ENCODE measurements around the gene OR2T12. TPM values are rescaled to one million over a fixed set of nuclear protein-coding genes. Genes with fewer than 3 reads are reported as not detected.
"Not testable (repeated sequence)": the region's sequence is repeated elsewhere in the genome, so short reads cannot be mapped to it uniquely, and the experiment has no call there.

Gene OR2T12, protein sequence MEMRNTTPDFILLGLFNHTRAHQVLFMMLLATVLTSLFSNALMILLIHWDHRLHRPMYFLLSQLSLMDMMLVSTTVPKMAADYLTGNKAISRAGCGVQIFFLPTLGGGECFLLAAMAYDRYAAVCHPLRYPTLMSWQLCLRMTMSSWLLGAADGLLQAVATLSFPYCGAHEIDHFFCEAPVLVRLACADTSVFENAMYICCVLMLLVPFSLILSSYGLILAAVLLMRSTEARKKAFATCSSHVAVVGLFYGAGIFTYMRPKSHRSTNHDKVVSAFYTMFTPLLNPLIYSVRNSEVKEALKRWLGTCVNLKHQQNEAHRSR
- not detected for total RNA-seq
- polyA plus RNA-seq, result not detected

DNA sequence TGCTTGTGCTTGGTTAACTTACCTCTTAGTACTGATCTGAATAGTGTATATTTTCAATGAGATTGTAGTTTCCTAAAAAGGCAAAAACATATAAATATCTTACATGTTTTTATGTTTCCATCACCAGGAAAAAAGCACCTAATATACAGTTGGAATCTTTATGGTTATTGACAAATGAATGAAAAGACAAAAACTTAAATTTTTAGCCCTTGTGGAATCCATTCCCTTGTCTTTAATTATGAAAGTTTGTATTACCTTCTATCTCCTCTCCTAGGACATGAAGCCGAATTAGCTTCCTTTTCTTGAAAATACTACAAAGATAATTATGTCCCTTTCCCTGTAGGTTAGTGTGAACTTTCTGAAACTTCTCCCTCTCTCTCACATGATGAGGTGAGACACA lies at the start of gene OR2T12:
TSS of gene OR2T12 (minus strand) at position 101 of the 400 bp plus-strand sequence. CDS start 7,846 bp downstream, outside the sequence.
- H3K4me1 ChIP-seq (ENCODE audit: control insufficient read depth, insufficient read depth, low read length, poor library complexity, severe bottlenecking), result no peaks in the 10 kb centered on the region
- Mint-ChIP-seq H3K9me3 (peaks cover 0 to 10% (median 2%) of the 10 kb centered on the region in 7 donors), H3K27me3 (no peaks in the 10 kb centered on the region), H3K27ac (no peak within 1 kb of the TSS), H3K4me3 (no peak within 1 kb of the TSS), H3K4me1 (no peaks in the 10 kb centered on the region), H3K36me3 (no peaks in the 10 kb centered on the region)
- no peaks in the 10 kb centered on the region for H3K9me3 ChIP-seq (ENCODE audit: control insufficient read depth in 2 of 2, low read length in 2 of 2)
- no peaks in the 10 kb centered on the region for H3K27me3 ChIP-seq (ENCODE audit: control insufficient read depth, insufficient read depth, low read length)
- H3K4me3 ChIP-seq (ENCODE audit: low read depth, low read length), result no peak within 1 kb of the TSS
- H3K27ac ChIP-seq (ENCODE audit: insufficient read depth, low read length, poor library complexity, severe bottlenecking), result no peak within 1 kb of the TSS
- ATAC-seq (ENCODE audit: low read depth in 2 of 2) (no peak), DNase-seq (no peak)
- H3K36me3 ChIP-seq (ENCODE audit: control insufficient read depth, insufficient read depth, low read length), result no peaks in the 10 kb centered on the region

DNA sequence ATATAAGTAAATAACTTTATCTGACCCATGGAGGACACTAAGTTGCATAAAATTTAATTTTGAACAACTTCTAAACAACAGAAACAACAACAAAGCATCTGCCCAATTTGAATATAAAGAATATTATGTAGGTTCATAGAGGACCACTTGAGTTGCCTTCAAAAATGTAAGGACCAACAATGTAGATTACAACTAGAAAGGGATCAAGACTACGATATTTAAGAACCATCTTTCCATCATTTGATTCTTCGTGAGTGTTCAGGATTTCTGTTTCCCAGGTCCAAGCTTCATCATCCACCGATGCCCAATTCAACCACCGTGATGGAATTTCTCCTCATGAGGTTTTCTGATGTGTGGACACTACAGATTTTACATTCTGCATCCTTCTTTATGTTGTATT lies 45.3 kb upstream of the OR2T12 start, which contains the start of gene OR14C36:
TSS of gene OR14C36 (plus strand) at position 301 of the 400 bp plus-strand sequence. CDS start at position 301, 0 bp downstream.
- no peaks in the 10 kb centered on the region for H3K4me1 Mint-ChIP-seq
- Histone ChIP-seq H3K36me3 (ENCODE audit: control insufficient read depth, insufficient read depth, low read length) (no peaks in the 10 kb centered on the region), H3K4me1 (ENCODE audit: control insufficient read depth, insufficient read depth, low read length, poor library complexity, severe bottlenecking) (no peaks in the 10 kb centered on the region), H3K4me3 (ENCODE audit: low read depth, low read length) (no peak within 1 kb of the TSS), H3K27ac (ENCODE audit: insufficient read depth, low read length, poor library complexity, severe bottlenecking) (no peak within 1 kb of the TSS), H3K27me3 (ENCODE audit: control insufficient read depth, insufficient read depth, low read length) (no peaks in the 10 kb centered on the region), H3K9me3 (ENCODE audit: control insufficient read depth in 2 of 2, low read length in 2 of 2) (no peaks in the 10 kb centered on the region)
- DNase-seq, result no peak
- H3K9me3 Mint-ChIP-seq, result peaks cover 0 to 5% (median 0%) of the 10 kb centered on the region in 7 donors
- H3K27ac Mint-ChIP-seq, result no peak within 1 kb of the TSS
- ATAC-seq (ENCODE audit: low read depth in 2 of 2), result no peak
- peaks cover 5% of the 10 kb centered on the region for H3K27me3 Mint-ChIP-seq
- H3K4me3 Mint-ChIP-seq, result no peak within 1 kb of the TSS
- no peaks in the 10 kb centered on the region for H3K36me3 Mint-ChIP-seq

DNA sequence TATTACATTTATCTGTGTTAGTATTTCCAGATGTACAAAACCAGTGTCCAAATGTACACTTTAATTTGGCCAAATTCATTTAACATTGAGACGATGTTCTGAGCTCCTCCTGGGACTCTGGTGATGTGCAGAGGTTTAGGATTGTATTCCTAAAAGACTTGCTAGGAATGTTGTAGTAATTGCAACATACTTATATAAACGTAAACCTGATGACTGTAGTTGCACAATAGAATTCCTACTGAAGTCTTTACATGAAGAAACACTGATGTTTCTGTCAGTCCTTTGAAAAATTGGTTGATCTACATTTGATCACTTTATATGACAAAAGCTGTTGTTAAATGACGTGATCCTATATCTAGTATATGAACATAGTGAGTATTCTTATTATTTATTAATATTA lies 40.2 kb upstream of the OR2T12 start:
- Mint-ChIP-seq H3K9me3 (peaks cover 0 to 1% (median 0%) of the 10 kb centered on the region in 7 donors), H3K36me3 (no peaks in the 10 kb centered on the region), H3K4me1 (no peaks in the 10 kb centered on the region), H3K4me3 (no peak overlapping the region), H3K27me3 (no peaks in the 10 kb centered on the region), H3K27ac (no peak overlapping the region)
- Histone ChIP-seq H3K4me3 (ENCODE audit: low read depth, low read length) (no peak overlapping the region), H3K4me1 (ENCODE audit: control insufficient read depth, insufficient read depth, low read length, poor library complexity, severe bottlenecking) (no peaks in the 10 kb centered on the region), H3K9me3 (ENCODE audit: control insufficient read depth in 2 of 2, low read length in 2 of 2) (no peaks in the 10 kb centered on the region), H3K36me3 (ENCODE audit: control insufficient read depth, insufficient read depth, low read length) (no peaks in the 10 kb centered on the region), H3K27ac (ENCODE audit: insufficient read depth, low read length, poor library complexity, severe bottlenecking) (no peak overlapping the region), H3K27me3 (ENCODE audit: control insufficient read depth, insufficient read depth, low read length) (no peaks in the 10 kb centered on the region)
- no peak for DNase-seq
- no peak for ATAC-seq (ENCODE audit: low read depth in 2 of 2)

DNA sequence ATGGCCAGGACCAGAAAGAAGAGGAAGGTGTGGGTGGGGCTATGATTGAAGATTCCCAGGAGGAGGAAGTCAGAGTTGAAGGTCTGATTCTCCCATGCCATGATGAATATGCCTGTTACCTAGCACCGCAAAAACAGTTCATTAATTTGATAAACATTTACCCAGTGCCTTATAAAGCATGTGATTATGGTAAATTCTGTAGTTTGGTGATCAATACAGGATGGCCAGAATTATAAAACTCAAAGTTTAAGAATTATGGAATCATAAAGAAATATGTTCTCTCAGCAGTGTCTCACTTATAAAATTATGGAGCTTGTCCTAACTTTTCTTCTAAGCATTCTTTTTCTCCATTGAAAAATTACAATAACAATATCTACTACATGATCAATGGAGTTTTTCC lies 21.2 kb upstream of the OR2T12 start, which contains the start of gene OR2M7:
TSS of gene OR2M7 (minus strand) at position 101 of the 400 bp plus-strand sequence. CDS start at position 101, 0 bp downstream.
- H3K4me1 Mint-ChIP-seq, result no peaks in the 10 kb centered on the region

DNA sequence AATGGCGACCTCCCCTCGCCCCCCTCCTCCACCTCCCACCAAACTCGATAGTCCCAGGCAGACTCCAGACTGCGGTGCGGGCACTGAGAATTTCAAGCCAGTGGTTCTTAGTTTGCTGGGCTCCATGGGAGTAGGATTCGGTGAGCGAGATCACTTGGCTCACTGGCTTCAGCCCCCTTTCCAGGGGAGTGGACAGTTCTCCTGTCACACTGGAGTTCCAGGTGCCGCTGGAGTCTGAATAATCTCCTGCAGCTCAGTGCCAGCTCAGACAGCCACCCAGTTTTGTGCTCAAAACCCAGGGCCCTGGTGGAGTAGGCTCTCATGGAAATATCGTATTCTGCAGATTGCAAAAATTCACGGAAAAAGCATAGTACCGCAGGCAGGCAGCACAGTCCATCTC lies 13.6 kb upstream of the OR2T12 start:
- no peak overlapping the region for H3K27ac ChIP-seq (ENCODE audit: insufficient read depth, low read length, poor library complexity, severe bottlenecking)
- H3K36me3 ChIP-seq (ENCODE audit: control insufficient read depth, insufficient read depth, low read length), result no peaks in the 10 kb centered on the region
- Mint-ChIP-seq H3K9me3 (peaks cover 4 to 17% (median 10%) of the 10 kb centered on the region in 7 donors), H3K4me3 (no peak overlapping the region), H3K36me3 (no peaks in the 10 kb centered on the region), H3K27me3 (no peaks in the 10 kb centered on the region), H3K4me1 (no peaks in the 10 kb centered on the region), H3K27ac (no peak overlapping the region)
- H3K4me1 ChIP-seq (ENCODE audit: control insufficient read depth, insufficient read depth, low read length, poor library complexity, severe bottlenecking), result no peaks in the 10 kb centered on the region
- peaks cover 1 to 10% of the 10 kb centered on the region in 2 experiments for H3K9me3 ChIP-seq (ENCODE audit: control insufficient read depth in 2 of 2, low read length in 2 of 2)
- H3K4me3 ChIP-seq (ENCODE audit: low read depth, low read length), result no peak overlapping the region
- DNase-seq (no peak), ATAC-seq (ENCODE audit: low read depth in 2 of 2) (no peak)
- H3K27me3 ChIP-seq (ENCODE audit: control insufficient read depth, insufficient read depth, low read length), result no peaks in the 10 kb centered on the region

More for the DNA sequence above, 21.2 kb upstream of the OR2T12 start, which contains the start of gene OR2M7:
- peaks cover 0 to 24% (median 2%) of the 10 kb centered on the region in 7 donors for H3K9me3 Mint-ChIP-seq
- no peak within 1 kb of the TSS for H3K4me3 Mint-ChIP-seq
- H3K27me3 Mint-ChIP-seq, result no peaks in the 10 kb centered on the region
- no peak for DNase-seq
- Histone ChIP-seq H3K36me3 (ENCODE audit: control insufficient read depth, insufficient read depth, low read length) (no peaks in the 10 kb centered on the region), H3K4me3 (ENCODE audit: low read depth, low read length) (no peak within 1 kb of the TSS), H3K27ac (ENCODE audit: insufficient read depth, low read length, poor library complexity, severe bottlenecking) (no peak within 1 kb of the TSS), H3K27me3 (ENCODE audit: control insufficient read depth, insufficient read depth, low read length) (no peaks in the 10 kb centered on the region), H3K9me3 (ENCODE audit: control insufficient read depth in 2 of 2, low read length in 2 of 2) (no peaks in the 10 kb centered on the region), H3K4me1 (ENCODE audit: control insufficient read depth, insufficient read depth, low read length, poor library complexity, severe bottlenecking) (no peaks in the 10 kb centered on the region)
- no peak within 1 kb of the TSS for H3K27ac Mint-ChIP-seq
- no peak for ATAC-seq (ENCODE audit: low read depth in 2 of 2)
- no peaks in the 10 kb centered on the region for H3K36me3 Mint-ChIP-seq

DNA sequence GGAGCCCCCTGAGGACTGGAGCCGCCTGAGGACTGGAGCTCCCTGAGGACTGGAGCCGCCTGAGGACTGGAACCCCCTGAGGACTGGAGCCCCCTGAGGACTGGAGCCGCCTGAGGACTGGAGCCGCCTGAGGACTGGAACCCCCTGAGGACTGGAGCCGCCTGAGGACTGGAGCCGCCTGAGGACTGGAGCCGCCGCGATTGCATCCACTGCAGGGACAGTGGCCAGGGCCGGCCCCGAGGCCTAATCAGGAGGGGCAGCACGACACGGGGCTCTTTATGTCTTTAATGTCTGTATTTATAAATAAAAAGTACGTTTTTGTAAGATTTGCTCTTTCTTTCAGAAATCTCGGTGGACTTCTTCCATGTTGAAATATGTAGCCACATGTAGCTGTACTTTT lies 3.5 kb upstream of the OR2T12 start:
- not testable (repeated sequence) for H3K4me1 ChIP-seq (ENCODE audit: control insufficient read depth, insufficient read depth, low read length, poor library complexity, severe bottlenecking); H3K4me3 ChIP-seq (ENCODE audit: low read depth, low read length); H3K36me3 ChIP-seq (ENCODE audit: control insufficient read depth, insufficient read depth, low read length); DNase-seq; H3K4me1 Mint-ChIP-seq; H3K27ac Mint-ChIP-seq; H3K36me3 Mint-ChIP-seq; H3K27me3 Mint-ChIP-seq; ATAC-seq (ENCODE audit: low read depth in 2 of 2); H3K9me3 ChIP-seq (ENCODE audit: control insufficient read depth in 2 of 2, low read length in 2 of 2); H3K27me3 ChIP-seq (ENCODE audit: control insufficient read depth, insufficient read depth, low read length); H3K27ac ChIP-seq (ENCODE audit: insufficient read depth, low read length, poor library complexity, severe bottlenecking); H3K4me3 Mint-ChIP-seq; H3K9me3 Mint-ChIP-seq

DNA sequence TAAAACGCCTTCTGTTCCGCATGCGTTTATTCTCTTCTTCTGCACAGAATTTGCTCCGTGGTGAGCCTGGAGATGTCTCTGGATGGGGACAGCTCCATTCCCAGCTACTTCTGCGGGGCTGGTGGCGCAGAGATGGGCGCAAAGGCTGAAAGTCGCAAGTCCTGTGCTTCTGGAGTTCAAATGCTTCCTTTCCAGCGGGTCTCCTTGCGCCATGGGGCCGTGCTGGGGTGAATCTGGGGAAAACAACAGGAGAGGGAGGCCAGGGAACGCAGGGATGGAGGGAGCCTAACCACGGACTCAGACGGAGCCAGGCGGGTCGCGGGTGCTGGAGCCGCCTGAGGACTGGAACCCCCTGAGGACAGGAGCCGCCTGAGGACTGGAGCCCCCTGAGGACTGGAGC lies 2.9 kb upstream of the OR2T12 start:
- H3K4me3 Mint-ChIP-seq, result no peak overlapping the region
- H3K36me3 Mint-ChIP-seq, result no peaks in the 10 kb centered on the region
- no peak overlapping the region for H3K4me3 ChIP-seq (ENCODE audit: low read depth, low read length)
- H3K27me3 Mint-ChIP-seq, result no peaks in the 10 kb centered on the region
- DNase-seq (no peak), ATAC-seq (ENCODE audit: low read depth in 2 of 2) (no peak)
- H3K9me3 ChIP-seq (ENCODE audit: control insufficient read depth in 2 of 2, low read length in 2 of 2), result no peaks in the 10 kb centered on the region
- no peaks in the 10 kb centered on the region for H3K4me1 Mint-ChIP-seq
- H3K27me3 ChIP-seq (ENCODE audit: control insufficient read depth, insufficient read depth, low read length), result no peaks in the 10 kb centered on the region
- H3K4me1 ChIP-seq (ENCODE audit: control insufficient read depth, insufficient read depth, low read length, poor library complexity, severe bottlenecking), result no peaks in the 10 kb centered on the region
- no peak overlapping the region for H3K27ac ChIP-seq (ENCODE audit: insufficient read depth, low read length, poor library complexity, severe bottlenecking)
- H3K9me3 Mint-ChIP-seq, result peaks cover 0 to 10% (median 0%) of the 10 kb centered on the region in 7 donors
- H3K36me3 ChIP-seq (ENCODE audit: control insufficient read depth, insufficient read depth, low read length), result no peaks in the 10 kb centered on the region
- no peak overlapping the region for H3K27ac Mint-ChIP-seq

DNA sequence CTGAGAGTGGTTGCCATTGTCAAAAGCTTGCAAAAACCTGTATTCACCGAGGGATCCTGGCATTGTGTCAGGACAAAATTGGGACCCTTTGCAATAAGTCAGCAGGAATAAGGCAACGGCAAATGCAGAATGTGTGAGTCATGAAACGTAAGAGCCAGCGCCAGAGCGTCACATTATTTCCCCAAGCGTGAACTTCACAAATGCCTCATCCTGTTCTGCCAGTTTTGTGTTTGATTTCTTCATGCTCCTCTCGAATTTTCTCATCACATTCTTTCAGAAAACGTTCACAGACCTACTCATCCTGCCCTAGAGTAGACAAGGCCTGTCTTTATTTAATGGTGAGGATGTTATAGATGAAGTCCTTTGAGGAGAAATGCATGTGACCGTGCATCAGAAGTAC lies 2.4 kb upstream of the OR2T12 start:
- not testable (repeated sequence) for H3K27me3 Mint-ChIP-seq, H3K27ac Mint-ChIP-seq, H3K4me3 Mint-ChIP-seq

More for the DNA sequence above, 2.4 kb upstream of the OR2T12 start:
- H3K4me3 ChIP-seq (ENCODE audit: low read depth, low read length); H3K27ac ChIP-seq (ENCODE audit: insufficient read depth, low read length, poor library complexity, severe bottlenecking); H3K36me3 Mint-ChIP-seq; ATAC-seq (ENCODE audit: low read depth in 2 of 2); H3K9me3 Mint-ChIP-seq; H3K9me3 ChIP-seq (ENCODE audit: control insufficient read depth in 2 of 2, low read length in 2 of 2); DNase-seq; H3K27me3 ChIP-seq (ENCODE audit: control insufficient read depth, insufficient read depth, low read length); H3K4me1 ChIP-seq (ENCODE audit: control insufficient read depth, insufficient read depth, low read length, poor library complexity, severe bottlenecking); H3K36me3 ChIP-seq (ENCODE audit: control insufficient read depth, insufficient read depth, low read length); H3K4me1 Mint-ChIP-seq: not testable (repeated sequence)

All from CD4-positive, CD25-positive, alpha-beta regulatory T cell (primary cell).